SW 1271 (cell line): Measurements from ENCODE around the gene NFIA.
"Not testable (repeated sequence)": the region's sequence is repeated elsewhere in the genome, so short reads cannot be mapped to it uniquely, and the experiment has no call there.

Experiments used
- DNase-seq, 2 experiments: peaks; one replicate each; lab custom pipeline; 2025; lab: John Stamatoyannopoulos, UW

NFIA gene

GRCh38 chr1:61102041-61102440 lies 19.7 kb downstream of the NFIA start:
- no peak for DNase-seq

DNA sequence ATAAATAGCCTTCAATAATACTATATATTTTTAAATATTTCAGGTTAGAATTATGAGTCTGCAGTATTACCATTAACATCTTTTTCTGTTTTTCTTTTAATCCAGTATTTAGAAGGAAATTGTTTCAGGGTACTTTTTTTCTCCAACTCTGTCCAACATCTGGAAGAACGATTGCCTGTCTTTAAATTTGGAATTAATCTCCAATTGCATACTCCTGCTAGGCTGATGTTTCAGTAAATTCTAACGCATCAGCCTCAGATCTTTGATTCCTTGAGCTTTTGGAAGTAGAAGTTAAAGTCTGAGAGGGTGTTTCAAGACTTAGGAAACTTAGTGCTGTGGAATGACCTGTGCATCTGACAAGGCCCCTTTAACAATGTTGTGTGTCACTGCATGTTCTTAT lies 20.3 kb downstream of the NFIA start:
- DNase-seq: no peak

GRCh38 chr1:61104220-61104671 lies 21.9 kb downstream of the NFIA start:
- no peak for DNase-seq

DNA sequence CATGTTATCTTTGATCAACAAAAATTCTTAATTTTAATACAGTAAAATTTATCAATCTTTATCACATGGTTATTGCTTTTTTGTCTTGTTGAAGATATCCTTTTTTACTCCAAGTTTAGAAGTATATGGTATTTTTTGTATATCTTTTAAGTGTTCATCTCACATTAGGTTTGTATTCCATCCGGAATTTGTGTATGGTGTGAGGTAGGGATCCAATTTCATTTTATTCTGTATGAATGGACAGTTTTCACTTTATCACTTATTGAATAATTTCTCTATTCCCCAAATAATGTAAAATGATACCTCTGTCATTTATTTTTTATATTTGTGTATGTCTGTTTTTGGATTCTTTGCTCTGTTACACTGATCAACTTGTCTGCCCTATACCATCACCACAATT lies 25.3 kb downstream of the NFIA start:
- DNase-seq: no peak

GRCh38 chr1:61109158-61109557 lies 26.8 kb downstream of the NFIA start:
- no peak for DNase-seq

DNA sequence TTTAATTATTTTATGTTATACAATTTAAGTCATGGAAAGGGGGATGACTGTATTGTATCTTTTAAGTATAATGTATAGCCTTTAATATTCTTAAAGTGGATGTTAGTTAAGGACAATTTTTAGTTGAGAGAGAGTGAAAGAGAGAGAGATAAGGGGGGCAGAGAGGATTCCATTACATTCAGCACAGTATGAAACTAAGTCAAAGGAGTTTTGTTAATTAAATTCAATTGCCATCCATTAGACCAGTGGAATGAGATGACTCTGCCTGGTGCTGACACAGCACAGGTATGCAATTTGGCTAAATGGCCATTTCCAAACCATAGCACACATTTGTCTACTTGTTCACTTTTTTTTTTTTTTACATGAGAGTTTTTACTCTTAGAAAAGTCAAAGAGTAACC lies 27.5 kb downstream of the NFIA start:
- DNase-seq: no peak

- no peak for DNase-seq
These were observed 28.2 kb downstream of the NFIA start for GRCh38 chr1:61110554-61110953.

DNA sequence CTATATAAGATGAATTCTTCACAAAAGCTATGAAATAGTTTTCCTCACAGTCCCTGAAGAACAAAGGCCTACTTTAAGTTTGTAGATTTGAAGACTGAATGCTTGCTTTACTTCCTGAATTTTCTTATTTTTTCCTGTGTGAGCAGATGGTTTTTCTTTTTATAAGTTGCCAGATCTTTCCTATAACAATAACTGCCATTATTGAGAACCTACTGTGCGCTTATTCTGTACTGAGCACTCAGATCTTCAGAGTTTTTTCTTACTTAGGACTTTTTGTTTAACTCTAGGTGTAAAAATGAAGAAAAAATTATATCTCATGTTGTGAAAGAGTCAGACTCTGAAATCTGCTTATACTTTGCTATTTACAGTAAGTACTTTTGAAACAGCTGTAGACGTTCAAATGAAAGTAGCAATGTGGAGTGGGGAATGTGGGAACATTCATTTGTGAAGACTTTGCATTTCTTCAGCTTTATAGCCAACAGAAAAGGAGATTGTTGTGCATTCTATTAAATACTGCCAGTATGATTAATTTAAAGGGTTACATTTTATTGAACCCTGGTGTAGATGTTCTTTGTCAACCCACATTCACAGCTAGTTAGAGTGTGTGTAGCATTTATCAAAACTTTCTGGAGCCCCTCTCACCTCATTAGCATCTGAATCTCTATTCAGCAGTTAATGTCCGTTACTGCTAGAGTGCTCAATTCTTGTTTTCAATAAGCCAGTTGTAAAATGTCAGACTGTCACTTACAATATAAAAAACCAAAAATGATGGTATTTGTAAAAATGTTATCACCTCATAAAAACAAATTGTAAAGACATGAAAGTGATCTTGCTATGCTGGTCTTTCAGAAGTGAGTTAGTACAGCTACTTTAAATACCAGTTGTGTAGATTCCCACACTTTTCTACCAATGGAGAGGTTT lies 29.0 kb downstream of the NFIA start:
- DNase-seq: no peak

DNA sequence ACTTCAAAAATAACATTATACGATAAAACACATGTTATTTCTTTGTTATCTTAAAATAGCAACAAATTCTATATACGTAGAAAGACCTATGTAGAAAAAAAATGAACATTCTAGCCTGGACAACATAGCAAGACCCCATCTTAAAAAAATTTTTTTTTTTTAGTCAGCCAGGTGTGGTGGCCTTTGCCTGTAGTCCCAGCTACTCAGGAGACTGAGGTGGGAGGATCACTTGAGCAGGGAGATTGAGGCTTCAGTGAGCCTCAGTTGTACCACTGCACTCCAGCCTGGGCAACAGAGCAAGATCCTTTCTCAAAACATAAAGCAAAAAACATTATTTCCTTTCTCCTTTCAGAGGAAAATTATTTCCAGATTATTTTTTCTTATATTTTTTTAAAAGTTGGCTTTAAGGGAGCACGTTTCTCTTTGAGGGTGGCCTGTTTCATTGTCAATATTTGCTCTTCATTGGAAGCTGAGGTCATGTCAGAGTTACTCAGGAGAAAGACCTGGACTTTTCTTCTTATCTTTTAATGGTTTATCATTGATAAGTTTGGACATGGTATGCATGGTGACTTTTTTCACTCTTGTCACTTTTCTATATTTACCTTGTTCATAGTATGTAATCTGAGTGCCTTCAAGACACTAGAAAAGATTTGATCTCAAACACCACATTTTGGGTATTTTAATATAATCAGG lies 32.0 kb downstream of the NFIA start:
- DNase-seq: no peak

DNA sequence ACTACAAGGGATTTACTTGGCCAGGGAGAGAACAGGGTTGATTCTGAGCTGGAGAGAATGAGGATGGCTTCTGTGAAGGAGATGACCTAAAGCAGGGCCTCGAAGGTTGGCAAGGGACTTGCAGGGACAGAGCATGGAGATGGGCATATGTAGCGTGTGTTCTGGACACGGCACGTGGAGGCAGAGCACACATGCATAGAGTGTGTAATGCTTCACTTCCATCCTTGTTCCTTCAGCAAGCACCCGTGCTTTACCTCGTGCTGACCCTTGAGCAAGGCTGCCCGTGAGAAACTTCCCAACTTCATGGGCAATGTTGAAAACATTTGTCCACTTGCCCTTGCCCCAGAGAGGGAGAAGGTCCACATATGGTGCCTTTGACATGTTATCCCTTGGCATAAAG lies 33.1 kb downstream of the NFIA start:
- DNase-seq: no peak

DNA sequence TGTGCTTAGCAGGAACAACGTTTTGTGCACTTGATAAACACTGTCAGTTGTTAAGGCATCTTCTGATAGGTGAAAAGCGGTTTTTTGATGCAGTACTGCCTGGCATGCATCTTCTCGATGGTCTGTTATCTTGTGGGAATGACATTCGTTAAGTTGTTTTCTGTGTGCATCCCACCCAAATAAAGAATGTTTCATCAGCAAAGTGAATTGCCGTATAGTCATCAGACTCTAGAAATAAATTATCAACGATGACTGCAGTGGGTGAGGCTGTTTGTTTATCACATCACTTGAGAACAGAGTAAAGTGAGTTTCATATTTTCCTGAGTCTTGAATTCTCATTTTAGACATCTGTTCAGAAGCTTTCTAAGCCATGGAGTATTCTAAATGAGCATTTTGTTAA lies 34.1 kb downstream of the NFIA start:
- no peak for DNase-seq

- no peak for DNase-seq
These were observed 34.9 kb downstream of the NFIA start for GRCh38 chr1:61117283-61117682.

DNA sequence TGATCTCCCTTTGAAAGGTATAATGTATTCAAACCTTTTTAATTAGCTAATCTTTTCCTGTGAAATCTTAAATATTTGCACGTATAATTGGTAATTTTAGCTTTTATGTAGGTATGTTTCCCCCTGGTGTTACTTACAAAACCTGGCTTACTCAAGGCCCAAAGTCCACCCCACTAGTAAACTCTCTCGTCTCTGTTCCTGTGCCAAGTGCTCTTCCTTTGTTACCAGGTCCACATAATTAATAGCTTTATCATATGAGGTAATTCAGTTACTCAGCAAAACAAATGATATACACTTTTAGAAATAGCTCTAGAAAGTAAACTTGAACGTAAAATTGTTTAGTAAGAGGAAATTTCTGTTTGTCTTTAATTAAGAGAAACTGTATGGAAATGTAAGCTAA lies 36.7 kb downstream of the NFIA start:
- no peak for DNase-seq

DNA sequence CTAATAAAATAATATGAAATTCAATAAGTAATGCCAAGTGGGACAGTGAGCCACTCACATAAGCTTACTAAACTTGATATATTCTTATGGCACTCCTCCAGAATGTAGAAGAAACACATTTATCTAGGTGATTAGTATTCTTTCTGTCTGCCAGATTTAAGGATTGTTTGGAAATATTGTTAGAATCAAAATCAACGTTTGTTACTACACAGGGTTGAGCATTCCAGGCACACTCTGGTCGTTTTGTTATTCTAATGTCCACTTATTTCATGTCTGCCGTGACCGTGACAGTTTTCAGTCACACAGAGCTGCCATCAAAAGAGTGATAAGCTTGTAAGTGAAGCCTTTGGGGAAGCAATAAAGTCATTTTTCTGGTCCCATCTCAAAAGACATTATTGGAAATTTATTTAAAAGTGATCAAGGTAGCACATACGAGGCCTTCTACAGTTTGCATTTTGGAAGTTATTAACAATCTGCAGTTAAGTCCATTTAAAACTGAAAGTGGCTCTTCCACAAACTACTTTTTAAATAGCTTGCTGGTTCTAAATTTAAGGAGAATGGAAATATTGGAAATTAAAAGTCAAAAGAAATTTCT lies 38.0 kb downstream of the NFIA start:
- no peak for DNase-seq

- no peak for DNase-seq
These were observed 38.6 kb downstream of the NFIA start for GRCh38 chr1:61120998-61121397.

- DNase-seq: no peak
These were observed 39.3 kb downstream of the NFIA start for GRCh38 chr1:61121631-61122030.

DNA sequence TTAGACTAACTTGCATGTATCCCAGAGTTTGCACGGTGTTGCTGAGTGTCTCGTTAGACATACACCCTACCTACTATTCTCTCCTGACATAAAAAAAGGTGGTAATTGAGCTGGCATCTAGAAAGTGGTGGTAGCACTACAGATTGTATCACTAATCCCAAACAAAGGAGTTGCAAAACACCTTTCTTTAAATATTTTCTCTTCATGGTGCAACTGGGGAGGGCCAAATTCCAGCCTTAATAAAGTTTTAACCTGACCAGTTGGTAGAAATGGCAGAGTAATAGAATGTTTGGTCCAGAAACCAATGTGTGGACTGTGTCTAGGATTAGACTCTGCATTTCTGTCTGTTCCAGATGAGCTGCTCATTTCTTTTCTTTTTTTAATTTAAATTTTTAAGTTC lies 40.0 kb downstream of the NFIA start:
- DNase-seq: no peak

- no peak for DNase-seq
These were observed 41.0 kb downstream of the NFIA start for GRCh38 chr1:61123326-61123725.

GRCh38 chr1:61124078-61124477 lies 41.7 kb downstream of the NFIA start:
- DNase-seq: no peak

DNA sequence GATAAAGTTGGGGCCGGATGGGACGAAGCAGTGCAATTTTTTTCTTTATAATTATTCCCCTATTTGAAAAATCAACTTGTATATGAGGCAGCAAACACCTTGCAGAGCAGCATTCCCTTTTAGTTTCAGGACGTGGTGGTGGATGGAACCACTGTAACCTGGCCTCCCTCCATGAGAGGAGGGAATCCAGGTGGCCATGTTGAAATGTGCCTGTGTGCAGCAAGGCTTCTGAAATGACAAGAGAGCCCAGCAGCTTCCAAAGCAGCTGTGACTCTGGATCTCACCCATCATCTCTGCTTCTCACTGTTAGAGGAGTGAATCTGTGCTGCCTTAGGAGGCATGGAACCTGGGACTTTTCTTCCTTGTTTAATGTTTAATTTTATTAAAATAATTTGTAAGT lies 42.3 kb downstream of the NFIA start:
- no peak for DNase-seq

GRCh38 chr1:61125263-61125662 lies 42.9 kb downstream of the NFIA start:
- DNase-seq: no peak

DNA sequence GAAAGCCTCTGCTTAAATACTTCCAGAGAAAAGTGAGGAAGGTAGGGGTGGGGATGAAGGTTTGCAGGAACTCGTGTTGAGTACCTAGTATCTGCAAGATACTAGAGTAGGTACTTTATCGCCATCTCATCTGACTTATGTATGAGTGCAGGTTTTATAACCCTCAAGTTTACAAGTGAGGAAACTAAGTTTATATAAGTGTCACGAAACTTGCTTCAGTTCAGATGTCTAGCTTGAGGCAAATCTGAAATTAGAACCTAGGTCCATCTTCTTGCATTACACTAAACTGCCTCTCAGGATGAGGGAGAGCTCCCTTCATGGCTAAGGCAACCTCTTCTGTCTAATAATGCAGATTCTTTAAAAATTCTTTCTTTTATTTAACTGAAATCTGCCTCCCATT lies 43.5 kb downstream of the NFIA start:
- no peak for DNase-seq

- not testable (repeated sequence) for DNase-seq
These were observed 44.5 kb downstream of the NFIA start for GRCh38 chr1:61126843-61127242.
